ENCODE data around the gene CLRN2.
"Not testable (repeated sequence)": the region's sequence is repeated elsewhere in the genome, so short reads cannot be mapped to it uniquely, and the experiment has no call there.

The CLRN2 gene

DNA sequence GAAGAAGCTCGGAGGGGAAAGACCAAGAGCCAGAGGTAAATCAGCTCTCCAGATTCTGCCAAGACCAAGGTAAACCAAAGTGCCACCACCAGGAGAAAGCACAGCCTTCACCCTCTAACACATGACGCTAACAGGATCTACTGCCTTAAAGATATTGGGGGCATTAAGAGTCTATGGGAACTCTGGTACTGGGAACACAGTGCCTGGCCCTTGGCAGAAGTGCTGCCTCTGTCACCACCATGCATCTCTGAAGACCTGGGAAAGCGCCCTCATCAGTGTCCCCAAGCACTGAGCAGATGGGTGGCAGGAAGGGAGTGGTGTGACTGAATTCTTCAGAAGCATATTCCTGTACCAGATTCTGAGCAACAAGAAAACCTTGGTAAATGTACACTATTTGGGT is 4.4 kb upstream of the CLRN2 start:
- no peak for DNase-seq

DNA sequence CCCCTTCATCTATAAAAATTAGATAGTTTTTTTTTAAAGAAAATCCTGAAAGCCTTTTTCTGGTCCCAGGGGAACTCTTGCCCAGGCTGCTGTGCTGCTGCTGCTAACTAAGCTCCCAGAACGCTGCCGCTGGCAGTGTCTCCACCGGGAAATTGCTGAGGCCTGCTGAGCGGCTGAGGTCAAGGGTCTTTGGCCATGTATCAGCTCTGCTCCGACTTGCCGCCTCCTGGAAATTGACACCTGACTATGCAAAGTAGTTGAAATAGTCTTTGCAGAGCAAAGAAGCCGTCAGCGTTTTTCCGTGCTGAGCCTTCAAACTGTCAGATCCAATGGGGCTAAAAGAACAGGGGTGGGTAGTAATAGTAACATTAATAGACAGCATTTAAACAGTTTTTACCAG is 3.9 kb upstream of the CLRN2 start:
- DNase-seq, result no peak

DNA sequence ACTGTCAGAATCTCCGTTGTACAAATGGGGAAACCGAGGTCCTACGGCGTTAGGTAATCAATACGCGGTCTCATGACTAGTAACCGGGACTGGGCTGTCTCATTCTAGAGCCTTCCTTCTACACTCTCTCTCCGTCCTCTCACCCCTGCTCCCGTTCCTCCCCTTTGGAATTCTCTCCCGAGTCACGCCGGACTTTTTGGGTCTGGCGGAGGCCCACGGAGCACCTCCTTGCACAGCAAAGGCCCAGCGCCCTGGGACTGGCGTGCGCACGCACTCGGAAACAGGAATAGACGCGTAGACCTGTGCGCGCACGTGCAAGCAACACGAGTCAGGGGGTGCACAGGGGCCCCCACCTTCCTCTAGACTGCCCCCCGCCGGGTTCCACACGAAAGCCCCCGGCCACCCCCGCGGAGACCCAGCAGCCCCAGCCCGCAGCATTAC is 3.4 kb upstream of the CLRN2 start:
- peak; percentile 41 for DNase-seq

DNA sequence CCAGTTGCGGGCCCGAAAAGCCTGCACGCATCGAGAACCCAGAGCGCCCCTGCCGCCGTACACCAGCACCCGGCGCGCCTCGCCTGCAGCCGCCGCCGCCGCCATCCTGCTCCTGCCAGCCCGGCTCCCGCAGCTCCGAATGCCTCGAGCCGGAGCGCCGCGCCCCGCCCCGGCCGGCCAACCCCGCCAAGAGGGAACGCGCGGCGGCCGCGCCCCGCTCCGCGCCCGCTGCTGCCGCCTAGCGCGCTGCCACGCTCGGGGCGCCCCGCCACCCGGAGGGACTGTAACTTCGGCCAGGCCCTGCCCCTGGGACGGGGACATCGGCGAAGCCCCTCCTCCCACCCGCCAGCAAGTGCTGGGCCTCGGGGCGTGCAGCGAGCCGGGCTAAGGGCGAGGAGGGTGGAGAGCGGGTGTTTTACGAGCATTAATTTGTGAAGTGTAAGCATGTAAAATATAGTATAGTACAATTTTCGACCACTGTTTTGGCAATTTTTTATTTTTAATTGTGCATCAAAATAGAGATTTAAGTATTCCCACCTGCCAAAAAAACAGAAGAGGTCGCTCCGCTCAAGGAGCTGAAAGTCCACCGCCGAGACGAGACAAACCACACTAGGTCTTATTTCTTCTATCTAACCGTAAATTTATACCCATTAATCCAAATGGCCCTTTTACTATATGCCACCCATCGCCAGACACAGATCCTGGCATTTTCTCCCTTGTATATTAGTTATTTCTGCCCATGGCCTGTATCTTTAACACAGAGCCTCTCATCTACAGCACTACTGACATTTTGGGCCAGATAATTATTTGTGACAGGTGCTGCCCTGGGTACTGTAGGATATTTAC is 2.8 kb upstream of the CLRN2 start, which contains the start of gene QDPR:
QDPR (minus strand) TSS at position 141 of the 846 bp plus-strand sequence; CDS start at position 105, 36 bp downstream.
- DNase-seq, result peak; percentile 41

DNA sequence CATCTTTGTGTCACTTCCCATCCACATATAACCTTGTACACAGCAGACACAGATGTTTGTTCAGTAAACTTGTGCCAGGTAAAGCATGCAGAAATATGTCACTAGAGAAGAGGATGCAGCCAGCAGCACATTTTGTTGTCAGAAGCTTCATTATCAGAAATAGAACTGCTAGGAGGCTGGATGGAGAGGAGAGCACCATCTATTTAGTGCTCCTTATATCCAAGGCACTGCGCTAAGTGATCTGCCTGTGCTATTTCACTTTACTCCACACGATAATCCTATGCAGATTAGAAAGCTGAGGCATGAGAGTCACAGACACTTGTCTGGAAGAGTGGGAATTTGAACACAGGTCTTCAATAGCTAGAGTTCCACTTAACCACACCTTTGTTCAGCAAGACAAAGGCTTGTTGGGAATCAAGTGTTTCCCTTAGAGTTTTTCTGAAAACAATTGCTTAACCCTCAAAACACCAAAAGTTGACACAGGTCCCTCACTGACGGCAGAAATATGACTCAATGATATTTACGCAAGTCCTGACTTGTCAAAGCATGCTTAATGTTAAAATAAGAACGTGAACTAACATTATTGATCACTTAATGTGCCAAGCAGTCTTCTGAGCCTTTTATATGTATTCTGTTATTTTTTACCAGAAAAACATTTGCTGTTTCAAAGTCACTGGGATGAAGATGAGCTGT is 1.8 kb upstream of the CLRN2 start:
- DNase-seq, result no peak

DNA sequence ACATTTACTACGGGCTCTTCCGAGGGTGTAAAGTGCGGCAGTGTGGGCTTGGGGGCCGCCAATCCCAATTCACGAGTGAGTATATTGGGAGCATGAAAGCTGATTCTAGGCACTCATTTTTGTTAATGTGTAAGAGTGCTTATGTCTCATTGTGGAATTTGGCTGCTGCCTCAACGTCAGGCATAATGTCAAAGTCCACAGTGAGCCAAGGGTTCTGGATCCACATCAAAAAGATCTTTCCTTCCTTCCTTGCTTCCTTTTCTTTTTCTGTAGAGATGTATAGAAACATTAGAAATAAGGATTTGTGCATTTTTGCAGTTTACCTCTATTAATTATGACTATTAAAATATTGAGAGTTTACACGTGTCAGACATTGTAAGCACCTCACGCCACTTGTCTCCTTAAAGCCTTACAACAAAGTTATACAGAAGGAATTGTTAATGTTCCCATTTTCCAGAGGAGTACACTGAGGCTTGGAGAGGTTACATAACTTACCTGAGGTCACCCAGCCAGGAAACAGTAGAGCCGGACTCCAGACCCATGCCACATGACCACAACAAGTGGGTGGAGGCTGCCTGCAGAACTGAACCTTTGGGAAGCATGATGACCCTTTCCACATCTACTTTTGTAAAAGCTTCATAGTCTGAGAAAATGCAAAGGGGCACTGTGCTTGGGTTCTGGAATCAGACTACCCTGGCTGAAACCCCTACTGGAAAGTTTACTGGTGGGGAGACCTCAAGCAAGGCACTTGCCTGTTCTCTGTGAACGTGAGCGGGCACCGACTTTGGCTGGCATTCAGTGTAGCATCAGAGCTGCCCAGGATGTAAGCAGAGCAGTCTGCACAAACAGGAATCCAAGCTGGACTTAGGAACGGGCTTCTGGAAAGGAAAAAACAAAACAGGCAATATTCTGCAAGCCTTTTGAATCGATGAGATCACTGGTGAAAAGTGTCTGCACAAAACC is 761 bp downstream of the CLRN2 start:
- DNase-seq, result no peak

DNA sequence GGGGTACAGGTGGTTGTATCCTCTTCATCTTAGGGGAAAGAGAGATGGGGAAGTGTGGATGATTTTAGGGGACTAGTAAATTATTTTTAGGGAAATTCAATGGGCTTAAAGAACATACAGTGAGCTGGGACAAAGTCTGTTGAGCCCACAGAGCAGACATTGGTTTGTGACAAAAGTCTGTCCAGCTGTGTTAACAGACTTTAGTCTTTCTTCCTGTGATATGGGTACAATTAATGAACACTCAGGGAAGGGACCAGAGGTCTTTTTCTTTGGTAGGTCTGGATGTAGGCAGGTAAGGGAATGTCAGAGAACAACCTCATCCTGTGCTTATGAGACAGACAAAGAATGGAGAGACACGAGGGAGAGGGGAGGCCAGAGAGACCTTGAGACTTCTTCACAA is 2.0 kb downstream of the CLRN2 start:
- no peak for DNase-seq

DNA sequence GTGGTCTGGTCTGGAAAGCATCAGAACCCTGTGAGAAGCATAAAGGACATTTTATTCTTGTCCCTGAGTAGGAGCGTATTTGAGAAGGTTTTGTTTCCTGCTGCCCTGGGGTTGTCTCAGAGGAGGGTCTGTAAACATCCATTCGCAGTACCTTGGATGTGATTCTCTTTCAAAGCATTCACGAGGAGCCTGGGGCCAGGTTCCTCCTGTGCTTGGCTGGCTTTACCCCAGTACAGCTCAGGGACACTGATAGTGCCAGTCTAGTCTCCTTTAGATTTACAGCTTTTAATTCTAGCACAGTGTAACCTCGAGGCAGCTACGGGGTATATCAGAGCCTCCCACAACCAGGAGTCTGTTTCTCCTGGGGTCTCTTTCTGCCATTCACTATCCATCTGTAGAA is 2.7 kb downstream of the CLRN2 start:
- DNase-seq, result no peak

DNA sequence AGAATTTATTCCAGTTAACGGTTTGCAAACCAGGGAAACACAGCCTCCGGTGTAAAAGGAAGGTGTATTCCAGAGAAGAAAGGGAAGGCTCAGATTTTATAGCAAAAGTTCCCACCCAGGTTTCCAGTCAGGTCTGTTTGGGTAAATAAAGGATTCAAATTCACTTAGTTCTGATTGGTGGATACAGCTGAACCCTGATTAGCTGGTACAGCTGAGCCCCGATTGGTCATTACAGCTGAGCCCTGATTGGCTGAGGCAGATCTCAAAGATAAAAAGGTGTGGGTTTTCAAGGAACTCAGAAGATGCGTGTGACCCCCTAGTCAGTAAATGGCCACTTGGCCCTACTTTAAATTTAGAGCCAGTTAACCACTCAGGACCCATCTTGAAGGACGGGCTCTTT is 6.6 kb downstream of the CLRN2 start:
- no peak for DNase-seq

DNA sequence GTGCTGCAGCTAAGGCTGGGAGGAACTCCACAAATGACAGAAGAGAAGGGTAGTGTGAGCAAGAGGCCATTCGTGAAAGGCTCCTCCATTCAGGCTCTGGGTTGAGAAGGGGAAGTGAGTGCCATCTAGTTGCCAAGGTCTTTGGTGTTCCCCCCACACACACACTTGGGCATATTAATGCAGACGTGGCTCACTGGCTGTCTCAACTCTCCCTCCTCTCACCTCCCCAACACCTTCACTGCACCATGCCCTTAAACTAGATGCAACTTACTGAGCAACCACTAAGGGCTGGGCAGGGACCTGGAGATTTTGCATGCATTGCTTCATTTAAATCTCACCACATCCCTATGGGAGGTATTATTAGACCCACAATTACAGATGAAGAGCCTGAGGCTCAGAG is 8.7 kb downstream of the CLRN2 start:
- DNase-seq, result no peak

DNA sequence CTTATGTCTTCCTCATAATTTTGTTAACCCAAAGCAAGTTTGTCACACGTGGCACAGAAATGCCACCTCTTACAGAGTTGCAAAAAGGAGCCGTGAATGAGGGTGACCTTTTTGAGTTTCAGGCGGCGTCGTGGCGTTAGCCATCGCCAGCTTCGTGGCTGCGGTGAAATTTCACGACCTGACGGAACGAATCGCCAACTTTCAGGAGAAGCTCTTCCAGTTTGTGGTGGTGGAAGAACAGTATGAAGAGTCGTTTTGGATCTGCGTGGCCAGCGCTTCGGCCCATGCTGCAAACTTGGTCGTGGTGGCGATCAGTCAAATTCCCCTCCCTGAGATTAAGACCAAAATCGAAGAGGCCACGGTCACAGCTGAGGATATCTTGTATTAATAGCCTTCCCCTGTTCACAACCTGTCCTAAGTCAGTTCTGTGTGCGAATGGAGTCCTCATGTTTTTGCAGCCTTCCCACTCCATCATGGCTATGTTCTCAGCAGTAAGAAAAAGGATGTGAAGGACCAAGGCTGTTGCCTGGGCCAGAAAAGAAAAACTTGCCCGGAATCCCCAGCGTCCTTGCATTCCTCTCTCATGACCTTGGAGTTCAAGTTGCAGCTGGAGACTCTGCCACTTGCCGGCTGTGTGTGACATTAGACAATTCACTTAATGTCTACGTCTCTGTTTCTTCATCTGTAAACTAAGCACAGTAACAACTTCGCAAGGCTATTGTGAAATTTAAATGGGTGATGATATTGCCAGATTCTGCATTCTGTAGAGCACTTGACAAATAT is 11.9 kb downstream of the CLRN2 start:
- DNase-seq, result no peak

DNA sequence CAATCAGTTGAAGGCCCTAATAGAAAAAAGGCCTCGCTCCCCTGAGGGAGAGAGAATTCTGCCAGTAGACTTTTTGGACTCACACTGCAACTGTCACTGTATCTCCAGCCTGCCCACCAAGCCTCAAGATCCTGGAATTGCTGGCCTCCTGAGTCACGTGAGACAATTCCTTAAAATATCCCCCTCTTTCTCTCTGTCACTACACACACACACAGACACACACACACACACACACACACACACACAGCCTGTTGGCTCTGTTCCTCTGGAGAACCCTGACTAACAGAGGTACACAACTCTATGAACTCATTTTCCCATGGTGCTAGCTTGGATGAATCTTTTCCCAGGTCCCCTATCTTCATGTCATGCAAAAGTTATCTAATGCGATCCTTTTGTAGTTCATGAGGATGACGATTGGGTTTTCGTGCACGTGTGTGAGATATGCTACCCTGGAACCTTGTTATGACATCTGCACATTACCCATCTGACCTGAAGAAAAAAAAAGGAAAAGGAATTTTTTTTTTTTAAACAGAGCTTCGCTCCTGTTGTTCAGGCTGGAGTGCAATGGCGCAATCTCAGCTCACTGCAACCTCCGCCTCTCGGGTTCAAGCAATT is 13.7 kb downstream of the CLRN2 start:
- no peak for DNase-seq

DNA sequence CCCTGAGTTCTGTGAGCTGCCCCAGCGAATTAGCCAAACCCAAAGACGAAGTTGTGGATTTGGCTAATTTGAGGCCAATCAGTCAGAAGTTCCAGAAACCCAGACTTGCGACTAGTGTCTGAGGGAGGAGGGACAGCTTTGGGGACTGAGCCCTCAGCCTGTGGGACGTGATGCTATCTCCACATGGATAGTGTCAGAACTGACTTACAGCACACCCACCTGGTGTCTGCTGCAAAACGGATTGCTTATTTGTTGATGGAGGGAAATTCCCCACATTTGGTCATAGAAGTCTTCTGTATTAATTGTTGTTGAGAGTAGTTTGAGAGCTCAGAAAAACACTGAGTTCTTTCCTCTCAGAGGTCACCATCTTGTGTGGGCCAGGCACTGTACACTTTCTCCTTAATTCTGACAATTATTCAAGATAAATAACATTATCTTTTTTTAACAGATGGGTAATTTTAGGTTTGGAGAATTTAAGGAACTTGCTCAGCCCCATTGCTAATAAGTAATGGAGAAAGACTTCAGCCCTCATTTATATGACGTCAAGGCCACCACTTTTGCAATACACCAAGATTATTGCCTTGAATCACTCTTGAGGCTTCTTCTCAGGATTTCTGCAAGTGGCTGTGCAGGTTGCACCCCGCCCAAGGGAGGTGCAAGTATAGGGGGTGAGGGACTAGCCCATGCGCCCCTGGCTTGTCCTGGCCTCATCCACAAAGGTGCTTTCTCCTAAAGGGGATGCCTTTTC is 16.7 kb downstream of the CLRN2 start:
- no peak for DNase-seq

DNA sequence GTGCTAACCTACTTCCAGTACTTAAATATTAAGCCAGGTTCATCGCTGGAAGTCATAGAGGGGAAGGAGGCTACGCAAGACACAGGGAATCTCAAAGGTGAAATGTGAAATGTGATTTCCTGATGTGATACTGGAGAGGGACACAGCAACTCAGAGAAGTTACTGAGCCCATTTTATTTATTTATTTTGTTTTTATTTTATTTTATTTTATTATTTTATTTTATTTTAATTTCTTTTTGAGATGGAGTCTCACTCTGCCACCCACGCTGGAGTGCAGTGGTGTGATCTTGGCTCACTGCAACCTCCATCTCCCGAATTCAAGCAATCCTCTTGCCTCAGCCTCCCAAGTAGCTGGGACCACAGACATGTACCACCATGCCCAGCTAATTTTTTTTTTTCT is 19.7 kb downstream of the CLRN2 start:
- no peak for DNase-seq

DNA sequence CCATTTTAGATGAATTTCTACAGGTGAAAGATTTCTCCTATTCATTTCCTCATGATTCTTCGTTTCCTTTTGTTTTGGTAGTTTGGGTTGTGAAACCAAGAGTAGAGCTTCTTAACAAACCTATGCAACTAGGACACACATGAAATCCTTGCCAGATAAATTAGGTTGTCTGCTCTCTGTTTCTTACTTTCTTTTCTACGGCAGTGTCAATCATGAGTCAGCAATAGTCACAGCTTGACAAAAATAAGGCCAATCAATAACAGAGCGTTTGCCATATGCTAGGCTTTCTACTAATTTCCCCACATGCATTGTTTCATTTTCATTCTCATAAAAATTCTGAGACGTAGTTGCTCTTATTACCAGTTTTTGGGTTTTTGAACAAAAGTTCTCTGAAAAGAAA is 20.3 kb downstream of the CLRN2 start:
- DNase-seq, result no peak

DNA sequence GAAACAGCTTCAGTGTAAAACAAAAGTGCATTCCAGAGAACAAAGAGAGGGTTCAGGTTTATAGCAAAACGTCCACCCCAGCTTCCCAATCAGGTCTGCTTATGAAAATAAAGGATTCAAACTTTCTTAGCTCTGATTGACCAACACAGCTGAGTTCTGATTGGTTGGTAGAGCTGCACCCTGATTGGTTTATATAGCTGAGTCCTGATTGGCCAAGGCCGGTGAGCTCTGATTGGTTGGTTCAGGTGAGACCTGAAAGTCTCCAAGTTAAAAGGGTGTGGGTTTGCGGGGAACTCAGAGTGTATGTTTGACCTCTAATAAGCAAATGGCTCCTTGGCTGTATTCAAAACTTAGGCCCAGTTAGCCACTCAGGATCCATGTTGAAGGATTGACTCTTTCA is 20.9 kb downstream of the CLRN2 start:
- no peak for DNase-seq

DNA sequence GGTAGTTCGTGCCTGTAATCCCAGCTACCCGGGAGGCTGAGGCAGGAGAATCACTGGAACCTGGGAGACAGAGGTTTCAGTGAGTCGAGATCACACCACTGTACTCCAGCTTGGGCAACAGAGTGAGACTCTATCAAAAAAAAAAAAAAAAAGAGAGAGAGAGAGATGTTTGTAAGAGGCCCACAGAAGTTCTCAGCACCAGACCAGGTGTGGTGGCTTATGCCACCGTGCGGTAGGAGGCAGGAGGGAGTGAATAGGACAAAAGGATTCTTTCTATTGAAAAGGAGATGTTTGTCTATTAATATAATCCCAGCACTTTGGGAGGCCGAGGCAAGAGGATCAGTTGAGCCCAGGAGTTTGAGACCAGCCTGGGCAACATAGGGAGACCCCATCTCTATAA is 22.1 kb downstream of the CLRN2 start:
- not testable (repeated sequence) for DNase-seq

DNA sequence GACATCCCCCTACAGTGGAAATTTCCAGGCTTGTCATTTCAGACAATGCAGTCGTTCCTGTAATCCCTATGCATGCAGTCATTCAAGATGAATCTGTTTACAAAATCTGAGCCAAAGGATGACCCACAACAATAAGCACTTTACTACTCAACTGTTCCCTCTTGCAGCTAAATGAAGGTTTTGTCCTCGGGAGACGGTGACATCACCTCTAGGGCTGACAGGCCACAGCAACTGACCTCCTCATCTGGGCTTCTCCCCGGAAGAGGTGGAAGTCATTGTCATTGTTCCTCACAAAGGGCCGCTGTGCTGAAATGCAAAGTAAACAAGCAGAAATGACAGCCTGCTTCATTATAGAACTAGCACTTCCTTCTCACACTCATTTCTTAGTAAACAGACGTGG is 29.2 kb downstream of the CLRN2 start:
- no peak for DNase-seq

DNA sequence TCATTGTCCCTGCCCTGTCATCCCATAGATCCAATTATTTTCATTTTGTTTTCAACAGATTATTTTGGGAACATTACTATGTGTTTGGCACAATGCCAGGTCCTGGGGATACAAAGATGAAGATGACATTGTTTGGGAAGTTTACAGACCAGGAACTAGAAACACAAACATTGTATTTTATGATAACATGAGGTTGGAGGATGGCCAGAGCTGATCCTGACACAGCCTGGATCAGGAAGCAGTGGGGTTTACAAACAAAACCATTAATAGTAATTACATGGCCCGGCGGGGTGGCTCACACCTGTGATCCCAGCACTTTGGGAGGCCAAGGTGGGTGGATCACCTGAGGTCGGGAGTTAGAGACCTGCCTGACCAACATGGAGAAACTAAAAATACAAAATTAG is 29.9 kb downstream of the CLRN2 start:
- DNase-seq, result no peak

DNA sequence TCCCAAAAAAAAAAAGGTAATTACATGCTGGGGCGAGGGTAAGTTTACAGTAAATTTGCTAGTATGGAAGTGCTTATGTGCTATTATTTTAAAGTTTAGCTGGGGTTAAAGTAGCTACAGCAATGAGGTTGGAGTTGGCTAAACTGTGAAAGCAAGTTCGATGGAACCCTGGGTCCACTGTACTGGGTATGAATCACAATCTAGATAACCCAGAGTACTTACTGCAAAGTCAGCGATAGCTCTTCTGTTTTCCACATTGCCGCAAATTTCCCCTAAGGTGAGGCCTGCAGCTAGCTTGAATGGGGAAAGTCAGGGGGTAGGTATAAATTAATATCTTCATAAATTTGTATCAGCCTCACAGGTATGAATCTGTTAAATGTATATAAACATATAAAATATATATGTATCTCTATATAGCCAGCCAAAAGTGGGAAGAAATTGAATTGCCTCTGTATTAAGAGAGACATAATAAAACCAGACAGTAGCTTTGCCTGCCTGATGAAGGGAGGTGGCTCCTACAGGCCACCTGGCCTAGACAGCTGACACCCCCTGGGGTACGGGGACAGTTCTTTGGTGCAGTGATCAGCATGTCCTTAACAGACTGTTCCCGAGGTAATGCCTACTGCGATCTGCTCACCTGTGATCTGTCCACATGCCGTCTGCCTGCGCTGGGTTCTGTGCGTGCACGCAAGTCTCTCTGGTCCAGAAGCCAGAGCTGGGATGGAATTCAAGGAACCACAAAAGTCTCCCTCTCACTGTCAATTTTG is 30.6 kb downstream of the CLRN2 start:
- no peak for DNase-seq

Measured in NCI-H2171 treated with DMSO at 0.1 percent for 48 hours (cell line).